ENCODE data around the gene PSMB8.

- TF ChIP-seq CTCF (conservative IDR thresholded peaks at IDR 0.05; ENCODE audit: low read length), result no peak
- no peak for TF ChIP-seq EZH2phosphoT487 (IDR thresholded peaks at IDR 0.05; ENCODE audit: borderline replicate concordance, low read depth, low read length)
Observed at GRCh38 chr6:32865724-32866443, 22.0 kb upstream of the PSMB8 start.
